Neural progenitor cell (in vitro differentiated cells): ENCODE measurements around the gene TRAF2.

Experiments
- EZH2 ChIP-seq: fragments of 200-600 bp; sonication (generic); IDR thresholded peaks from 2 replicates; pipeline ENCODE4 v1.6.1; 2017; ENCODE audit warnings: antibody characterized with exemption, mild to moderate bottlenecking, moderate library complexity
- EZH2phosphoT487 ChIP-seq: fragments of 200-600 bp; sonication (generic); IDR thresholded peaks from 2 replicates; pipeline ENCODE4 v1.6.1; 2017; ENCODE audit warnings: antibody characterized with exemption
- TF ChIP-seq, protein P1 (sequence below): fragments of 200-600 bp; sonication (generic); IDR thresholded peaks from 2 replicates; pipeline ENCODE4 v1.5.1; 2017; ENCODE audit warnings: antibody characterized with exemption, mild to moderate bottlenecking

DNA sequence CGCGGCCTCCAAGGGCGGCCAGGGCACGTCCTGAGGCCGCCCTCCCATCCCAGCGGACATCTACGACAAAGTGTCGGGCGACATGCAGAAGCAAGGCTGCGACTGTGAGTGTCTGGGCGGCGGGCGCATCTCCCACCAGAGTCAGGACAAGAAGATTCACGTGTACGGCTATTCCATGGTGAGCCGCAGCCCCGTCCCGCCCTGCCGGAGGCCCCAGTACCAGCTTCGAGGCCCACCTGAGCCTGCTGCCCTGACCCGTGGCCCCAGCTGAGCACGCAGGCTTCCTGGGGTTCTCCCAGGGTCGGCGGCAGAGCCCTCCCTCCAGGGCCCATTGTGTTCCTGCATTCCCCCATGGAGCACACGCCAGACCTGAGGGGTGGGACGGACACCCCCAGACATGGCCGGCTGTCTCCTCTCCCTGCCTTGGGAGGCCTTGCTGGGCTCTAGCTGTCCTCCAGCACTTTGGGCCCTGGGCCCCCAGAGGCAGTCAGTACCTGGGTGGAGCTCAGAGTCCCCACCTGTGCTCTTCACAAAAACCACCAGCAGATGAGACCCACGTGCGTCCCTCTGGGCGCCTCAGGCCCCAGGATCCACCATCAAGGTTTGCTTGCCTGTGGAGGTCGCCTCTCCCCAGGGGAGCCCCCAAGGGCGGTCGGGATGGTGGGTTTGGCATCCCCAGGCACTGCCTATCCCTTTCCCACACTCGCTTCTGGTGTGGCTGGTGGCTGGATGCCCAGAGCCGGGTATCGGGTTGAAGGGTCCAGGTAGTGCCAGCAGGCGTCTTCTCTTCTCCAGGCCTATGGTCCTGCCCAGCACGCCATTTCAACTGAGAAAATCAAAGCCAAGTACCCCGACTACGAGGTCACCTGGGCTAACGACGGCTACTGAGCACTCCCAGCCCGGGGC is 36.1 kb upstream of the TRAF2 start:
- no peak for TF ChIP-seq EZH2phosphoT487
- TF ChIP-seq, protein P1, sequence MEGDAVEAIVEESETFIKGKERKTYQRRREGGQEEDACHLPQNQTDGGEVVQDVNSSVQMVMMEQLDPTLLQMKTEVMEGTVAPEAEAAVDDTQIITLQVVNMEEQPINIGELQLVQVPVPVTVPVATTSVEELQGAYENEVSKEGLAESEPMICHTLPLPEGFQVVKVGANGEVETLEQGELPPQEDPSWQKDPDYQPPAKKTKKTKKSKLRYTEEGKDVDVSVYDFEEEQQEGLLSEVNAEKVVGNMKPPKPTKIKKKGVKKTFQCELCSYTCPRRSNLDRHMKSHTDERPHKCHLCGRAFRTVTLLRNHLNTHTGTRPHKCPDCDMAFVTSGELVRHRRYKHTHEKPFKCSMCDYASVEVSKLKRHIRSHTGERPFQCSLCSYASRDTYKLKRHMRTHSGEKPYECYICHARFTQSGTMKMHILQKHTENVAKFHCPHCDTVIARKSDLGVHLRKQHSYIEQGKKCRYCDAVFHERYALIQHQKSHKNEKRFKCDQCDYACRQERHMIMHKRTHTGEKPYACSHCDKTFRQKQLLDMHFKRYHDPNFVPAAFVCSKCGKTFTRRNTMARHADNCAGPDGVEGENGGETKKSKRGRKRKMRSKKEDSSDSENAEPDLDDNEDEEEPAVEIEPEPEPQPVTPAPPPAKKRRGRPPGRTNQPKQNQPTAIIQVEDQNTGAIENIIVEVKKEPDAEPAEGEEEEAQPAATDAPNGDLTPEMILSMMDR = no peak
- no peak for TF ChIP-seq EZH2
